ENCODE data around the gene WDR33. TPM values are rescaled to one million over a fixed set of nuclear protein-coding genes. Genes with fewer than 3 reads are reported as not detected.

WDR33 gene
- total and polyA plus RNA-seq, 10 of the 15 experiments (the other 5 are each of a cell fraction or from before 2014, with no cell fraction given) = 29.2 to 73.8 (median 45.6) TPM

DNA sequence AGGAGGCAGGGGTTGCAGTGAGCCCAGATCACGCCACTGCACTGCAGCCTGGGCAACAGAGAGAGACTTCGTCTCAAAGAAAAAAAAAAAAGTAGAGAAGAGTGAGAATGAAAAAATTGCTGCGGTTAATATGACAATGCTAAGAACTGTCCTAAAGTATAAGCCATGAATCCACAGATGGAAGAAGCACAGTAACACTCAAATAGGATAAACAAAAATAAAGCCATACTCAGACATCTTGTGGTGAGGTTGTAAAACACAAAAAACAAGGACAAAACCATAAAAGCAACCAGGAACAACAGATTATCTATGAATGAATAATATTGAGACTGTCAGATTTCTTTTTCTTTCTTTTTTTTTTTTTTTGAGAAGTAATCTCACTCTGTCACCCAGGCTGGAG lies 24.0 kb upstream of the WDR33 start:
- ChIA-PET RAD21 (ENCODE audit: unreplicated experiment) (interaction anchor here (1.1 kb wide), 1 partner anchor 11 kb away, joined by 3 read pairs; no protein-coding TSS in a partner anchor), POLR2A (interaction anchor here (0.7 to 1.9 kb wide), 2 partner anchors 13 to 22 kb away, joined by 3 to 4 read pairs; no protein-coding TSS in a partner anchor), SMC1A (ENCODE audit: uncharacterized antibody, unreplicated experiment) (interaction anchor here (1.4 kb wide), 1 partner anchor 13 kb away, joined by 3 read pairs; no protein-coding TSS in a partner anchor), CTCF (no interaction called here)
- Histone ChIP-seq H3K4me3 (no peak overlapping the region), H2AFZ (ENCODE audit: control insufficient read depth, low read depth, low read length) (no peak overlapping the region), H3K9ac (ENCODE audit: control insufficient read depth, insufficient read depth, low read length) (no peak overlapping the region), H3K79me2 (ENCODE audit: control insufficient read depth, insufficient read depth, low read length) (no peaks in the 10 kb centered on the region; the same call in 1 of the 2 replicates), H3K4me2 (ENCODE audit: control insufficient read depth, insufficient read depth) (no peak overlapping the region), H3K36me3 (ENCODE audit: control insufficient read depth in 2 of 2, insufficient read depth in 2 of 2, low read length in 1 of 2) (no peaks in the 10 kb centered on the region), H3K27me3 (replicated peaks in 1 of 2; ENCODE audit: control insufficient read depth in 2 of 2, insufficient read depth in 2 of 2, low read length in 1 of 2) (no peaks in the 10 kb centered on the region), H4K20me1 (ENCODE audit: control insufficient read depth, insufficient read depth) (no peaks in the 10 kb centered on the region), H3K9me3 (replicated peaks; ENCODE audit: control insufficient read depth, insufficient read depth, low read length) (no peaks in the 10 kb centered on the region; the same call in 2 of the 3 replicates), H3K4me1 (ENCODE audit: control insufficient read depth, insufficient read depth, low read length) (peaks cover 26% of the 10 kb centered on the region), H3K27ac (ENCODE audit: control insufficient read depth, insufficient read depth) (no peak overlapping the region)
- ATAC-seq (no peak), DNase-seq (ENCODE audit: low read depth, low spot score) (no peak), FAIRE-seq (no peak)
- BruUV-seq (replicated peaks) = no TSS peak
- WGBS (ENCODE audit: insufficient coverage, insufficient replicate concordance, low lambda C conversion rate, missing lambda C conversion rate) = 43% methylated on average over 2 of the region's 3 CpGs
- in situ Hi-C loops (cut with MboI) = no loop called here
- intact Hi-C loops (cut with micrococcal nuclease; ENCODE audit: unreplicated experiment) = no loop called here
- TF ChIP-seq SREBF1 (IDR thresholded peaks at IDR 0.05; ENCODE audit: low read length) = no peak
- TF ChIP-seq BCL11A (IDR thresholded peaks at IDR 0.05; ENCODE audit: low read depth, low read length) = no peak
- no peak for TF ChIP-seq BMI1 (IDR thresholded peaks at IDR 0.05; ENCODE audit: borderline replicate concordance)
- no peak for TF ChIP-seq NFYA (IDR thresholded peaks at IDR 0.05; ENCODE audit: borderline replicate concordance, low read depth, low read length)
- no peak for TF ChIP-seq RFX5 (IDR thresholded peaks at IDR 0.05; ENCODE audit: low read depth, low read length)
- no peak for TF ChIP-seq STAT3 (IDR thresholded peaks at IDR 0.05; ENCODE audit: low read depth, low read length)
- TF ChIP-seq, protein P1, sequence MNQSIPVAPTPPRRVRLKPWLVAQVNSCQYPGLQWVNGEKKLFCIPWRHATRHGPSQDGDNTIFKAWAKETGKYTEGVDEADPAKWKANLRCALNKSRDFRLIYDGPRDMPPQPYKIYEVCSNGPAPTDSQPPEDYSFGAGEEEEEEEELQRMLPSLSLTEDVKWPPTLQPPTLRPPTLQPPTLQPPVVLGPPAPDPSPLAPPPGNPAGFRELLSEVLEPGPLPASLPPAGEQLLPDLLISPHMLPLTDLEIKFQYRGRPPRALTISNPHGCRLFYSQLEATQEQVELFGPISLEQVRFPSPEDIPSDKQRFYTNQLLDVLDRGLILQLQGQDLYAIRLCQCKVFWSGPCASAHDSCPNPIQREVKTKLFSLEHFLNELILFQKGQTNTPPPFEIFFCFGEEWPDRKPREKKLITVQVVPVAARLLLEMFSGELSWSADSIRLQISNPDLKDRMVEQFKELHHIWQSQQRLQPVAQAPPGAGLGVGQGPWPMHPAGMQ (IDR thresholded peaks at IDR 0.05; ENCODE audit: borderline replicate concordance) = no peak
- TF ChIP-seq NFIC (IDR thresholded peaks at IDR 0.05; ENCODE audit: low read depth, low read length) = no peak
- TF ChIP-seq, protein P2, sequence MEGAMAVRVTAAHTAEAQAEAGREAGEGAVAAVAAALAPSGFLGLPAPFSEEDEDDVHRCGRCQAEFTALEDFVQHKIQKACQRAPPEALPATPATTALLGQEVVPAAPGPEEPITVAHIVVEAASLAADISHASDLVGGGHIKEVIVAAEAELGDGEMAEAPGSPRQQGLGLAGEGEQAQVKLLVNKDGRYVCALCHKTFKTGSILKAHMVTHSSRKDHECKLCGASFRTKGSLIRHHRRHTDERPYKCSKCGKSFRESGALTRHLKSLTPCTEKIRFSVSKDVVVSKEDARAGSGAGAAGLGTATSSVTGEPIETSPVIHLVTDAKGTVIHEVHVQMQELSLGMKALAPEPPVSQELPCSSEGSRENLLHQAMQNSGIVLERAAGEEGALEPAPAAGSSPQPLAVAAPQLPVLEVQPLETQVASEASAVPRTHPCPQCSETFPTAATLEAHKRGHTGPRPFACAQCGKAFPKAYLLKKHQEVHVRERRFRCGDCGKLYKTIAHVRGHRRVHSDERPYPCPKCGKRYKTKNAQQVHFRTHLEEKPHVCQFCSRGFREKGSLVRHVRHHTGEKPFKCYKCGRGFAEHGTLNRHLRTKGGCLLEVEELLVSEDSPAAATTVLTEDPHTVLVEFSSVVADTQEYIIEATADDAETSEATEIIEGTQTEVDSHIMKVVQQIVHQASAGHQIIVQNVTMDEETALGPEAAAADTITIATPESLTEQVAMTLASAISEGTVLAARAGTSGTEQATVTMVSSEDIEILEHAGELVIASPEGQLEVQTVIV (IDR thresholded peaks at IDR 0.05; ENCODE audit: borderline replicate concordance, partially characterized antibody) = no peak
- no peak for TF ChIP-seq RUNX3 (IDR thresholded peaks at IDR 0.05; ENCODE audit: low read length)
- TF ChIP-seq, protein P3, sequence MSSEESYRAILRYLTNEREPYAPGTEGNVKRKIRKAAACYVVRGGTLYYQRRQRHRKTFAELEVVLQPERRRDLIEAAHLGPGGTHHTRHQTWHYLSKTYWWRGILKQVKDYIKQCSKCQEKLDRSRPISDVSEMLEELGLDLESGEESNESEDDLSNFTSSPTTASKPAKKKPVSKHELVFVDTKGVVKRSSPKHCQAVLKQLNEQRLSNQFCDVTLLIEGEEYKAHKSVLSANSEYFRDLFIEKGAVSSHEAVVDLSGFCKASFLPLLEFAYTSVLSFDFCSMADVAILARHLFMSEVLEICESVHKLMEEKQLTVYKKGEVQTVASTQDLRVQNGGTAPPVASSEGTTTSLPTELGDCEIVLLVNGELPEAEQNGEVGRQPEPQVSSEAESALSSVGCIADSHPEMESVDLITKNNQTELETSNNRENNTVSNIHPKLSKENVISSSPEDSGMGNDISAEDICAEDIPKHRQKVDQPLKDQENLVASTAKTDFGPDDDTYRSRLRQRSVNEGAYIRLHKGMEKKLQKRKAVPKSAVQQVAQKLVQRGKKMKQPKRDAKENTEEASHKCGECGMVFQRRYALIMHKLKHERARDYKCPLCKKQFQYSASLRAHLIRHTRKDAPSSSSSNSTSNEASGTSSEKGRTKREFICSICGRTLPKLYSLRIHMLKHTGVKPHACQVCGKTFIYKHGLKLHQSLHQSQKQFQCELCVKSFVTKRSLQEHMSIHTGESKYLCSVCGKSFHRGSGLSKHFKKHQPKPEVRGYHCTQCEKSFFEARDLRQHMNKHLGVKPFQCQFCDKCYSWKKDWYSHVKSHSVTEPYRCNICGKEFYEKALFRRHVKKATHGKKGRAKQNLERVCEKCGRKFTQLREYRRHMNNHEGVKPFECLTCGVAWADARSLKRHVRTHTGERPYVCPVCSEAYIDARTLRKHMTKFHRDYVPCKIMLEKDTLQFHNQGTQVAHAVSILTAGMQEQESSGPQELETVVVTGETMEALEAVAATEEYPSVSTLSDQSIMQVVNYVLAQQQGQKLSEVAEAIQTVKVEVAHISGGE (CRISPR knock-in tag; IDR thresholded peaks at IDR 0.05) = no peak
- no peak for TF ChIP-seq RAD51 (IDR thresholded peaks at IDR 0.05)
- no peak for TF ChIP-seq MEF2B (IDR thresholded peaks at IDR 0.05; ENCODE audit: partially characterized antibody, poor library complexity, severe bottlenecking)
- no peak for TF ChIP-seq ZNF274 (IDR thresholded peaks at IDR 0.05; ENCODE audit: insufficient read depth, insufficient read length)
- no peak for TF ChIP-seq SMAD5 (IDR thresholded peaks at IDR 0.05; ENCODE audit: low read depth)
- no peak for TF ChIP-seq STAT1 (conservative IDR thresholded peaks at IDR 0.05)
